GM23248 (cell line): Measurements from ENCODE around the gene CAMTA2.
"Not testable (repeated sequence)": the region's sequence is repeated elsewhere in the genome, so short reads cannot be mapped to it uniquely, and the experiment has no call there.

Experiments used
- EZH2 ChIP-seq: fragments of 200-600 bp; sonication (generic); IDR thresholded peaks from 2 replicates; pipeline ENCODE4 v1.6.1; 2018; ENCODE audit warnings: antibody characterized with exemption, mild to moderate bottlenecking; ENCODE audit not compliant: insufficient read depth, poor library complexity, severe bottlenecking
- EZH2phosphoT487 ChIP-seq: fragments of 200-600 bp; sonication (generic); IDR thresholded peaks from 2 replicates; pipeline ENCODE4 v1.6.1; 2018; ENCODE audit warnings: antibody characterized with exemption, moderate library complexity, mild to moderate bottlenecking, low read depth; ENCODE audit not compliant: insufficient read depth

GRCh38 chr17:4926577-4927335, 60.7 kb downstream of the CAMTA2 start:
- TF ChIP-seq EZH2, EZH2phosphoT487: not testable (repeated sequence)
